ENCODE results near the gene FAM229A. TPM values are rescaled to one million over a fixed set of nuclear protein-coding genes. Genes with fewer than 3 reads are reported as not detected.
A peak's percentile ranks its signal among the peaks of the same experiment; 100 is the strongest.
"Not testable (repeated sequence)": the region's sequence is repeated elsewhere in the genome, so short reads cannot be mapped to it uniquely, and the experiment has no call there.

Gene FAM229A
- total RNA-seq, 1 donor from 2014 or later = 6.2 TPM

- DNase-seq (ENCODE audit: low spot score) = no peak
These were observed 15.4 kb upstream of the FAM229A start for GRCh38 chr1:32377541-32378220.

GRCh38 chr1:32376199-32376598 lies 13.9 kb upstream of the FAM229A start:
- DNase-seq (ENCODE audit: low spot score) = no peak

- DNase-seq (ENCODE audit: low spot score) = no peak
These were observed 11.8 kb upstream of the FAM229A start for GRCh38 chr1:32373996-32374592.

- no peak for DNase-seq (ENCODE audit: low spot score)
These were observed 10.0 kb upstream of the FAM229A start for GRCh38 chr1:32372149-32372756.

GRCh38 chr1:32367912-32368635 lies 5.8 kb upstream of the FAM229A start:
- DNase-seq (ENCODE audit: low spot score) = no peak

- no peak for DNase-seq (ENCODE audit: low spot score)
These were observed 3.2 kb upstream of the FAM229A start for GRCh38 chr1:32365445-32365844.

GRCh38 chr1:32364836-32365235 lies 2.6 kb upstream of the FAM229A start:
- no peak for DNase-seq (ENCODE audit: low spot score)

- no peak for DNase-seq (ENCODE audit: low spot score)
These were observed 1.4 kb upstream of the FAM229A start for GRCh38 chr1:32363713-32364112.

- DNase-seq (ENCODE audit: low spot score) = peak; percentile 92
These were observed 411 bp downstream of the FAM229A start for GRCh38 chr1:32361674-32362473.

- DNase-seq (ENCODE audit: low spot score) = no peak
These were observed 994 bp downstream of the FAM229A start for GRCh38 chr1:32361308-32361673.

- DNase-seq (ENCODE audit: low spot score) = no peak
These were observed 3.9 kb downstream of the FAM229A start for GRCh38 chr1:32358435-32358834.

GRCh38 chr1:32357614-32358013 lies 4.7 kb downstream of the FAM229A start:
- DNase-seq (ENCODE audit: low spot score) = no peak

GRCh38 chr1:32356478-32356877 lies 5.8 kb downstream of the FAM229A start:
- no peak for DNase-seq (ENCODE audit: low spot score)

GRCh38 chr1:32355778-32356177 lies 6.5 kb downstream of the FAM229A start:
- DNase-seq (ENCODE audit: low spot score) = not testable (repeated sequence)

GRCh38 chr1:32353886-32354570 lies 8.3 kb downstream of the FAM229A start:
- DNase-seq (ENCODE audit: low spot score) = no peak

GRCh38 chr1:32353431-32353830 lies 8.9 kb downstream of the FAM229A start:
- no peak for DNase-seq (ENCODE audit: low spot score)

GRCh38 chr1:32352831-32353383 lies 9.4 kb downstream of the FAM229A start:
- no peak for DNase-seq (ENCODE audit: low spot score)

- DNase-seq (ENCODE audit: low spot score) = no peak
These were observed 10.0 kb downstream of the FAM229A start for GRCh38 chr1:32352239-32352745.

- DNase-seq (ENCODE audit: low spot score) = peak; percentile 97
These were observed 10.7 kb downstream of the FAM229A start for GRCh38 chr1:32351399-32352238.
